ENCODE measurements around the gene ITPRIPL2.

Gene ITPRIPL2

GRCh38 chr16:19113577-19114358, at the start of gene ITPRIPL2:
TSS of gene ITPRIPL2 (plus strand) at chr16:19113964. CDS start at chr16:19114462, 498 bp downstream.
- no peaks in the 10 kb centered on the region for H3K9me3 ChIP-seq (ENCODE audit: control insufficient read depth, low read length)
- H3K27me3 ChIP-seq (replicated peaks; ENCODE audit: control insufficient read depth, insufficient read depth, low read length) = no peaks in the 10 kb centered on the region
- peak; percentile 96 for DNase-seq (ENCODE audit: low read depth)
- H3K4me3 ChIP-seq (ENCODE audit: low read length) = peak within 1 kb of the TSS; percentile 90
- H3K4me1 ChIP-seq (ENCODE audit: control insufficient read depth, insufficient read depth, low read length) = peaks cover 40% of the 10 kb centered on the region
- H3K9ac ChIP-seq (ENCODE audit: low read length) = peak within 1 kb of the TSS; percentile 94
- H3K36me3 ChIP-seq (ENCODE audit: control insufficient read depth, insufficient read depth, low read length, severe bottlenecking) = peaks cover 10% of the 10 kb centered on the region

GRCh38 chr16:19066988-19067348, 46.8 kb upstream of the ITPRIPL2 start:
- H3K4me1 ChIP-seq (ENCODE audit: control insufficient read depth, insufficient read depth, low read length) = peaks cover 16% of the 10 kb centered on the region

DNA sequence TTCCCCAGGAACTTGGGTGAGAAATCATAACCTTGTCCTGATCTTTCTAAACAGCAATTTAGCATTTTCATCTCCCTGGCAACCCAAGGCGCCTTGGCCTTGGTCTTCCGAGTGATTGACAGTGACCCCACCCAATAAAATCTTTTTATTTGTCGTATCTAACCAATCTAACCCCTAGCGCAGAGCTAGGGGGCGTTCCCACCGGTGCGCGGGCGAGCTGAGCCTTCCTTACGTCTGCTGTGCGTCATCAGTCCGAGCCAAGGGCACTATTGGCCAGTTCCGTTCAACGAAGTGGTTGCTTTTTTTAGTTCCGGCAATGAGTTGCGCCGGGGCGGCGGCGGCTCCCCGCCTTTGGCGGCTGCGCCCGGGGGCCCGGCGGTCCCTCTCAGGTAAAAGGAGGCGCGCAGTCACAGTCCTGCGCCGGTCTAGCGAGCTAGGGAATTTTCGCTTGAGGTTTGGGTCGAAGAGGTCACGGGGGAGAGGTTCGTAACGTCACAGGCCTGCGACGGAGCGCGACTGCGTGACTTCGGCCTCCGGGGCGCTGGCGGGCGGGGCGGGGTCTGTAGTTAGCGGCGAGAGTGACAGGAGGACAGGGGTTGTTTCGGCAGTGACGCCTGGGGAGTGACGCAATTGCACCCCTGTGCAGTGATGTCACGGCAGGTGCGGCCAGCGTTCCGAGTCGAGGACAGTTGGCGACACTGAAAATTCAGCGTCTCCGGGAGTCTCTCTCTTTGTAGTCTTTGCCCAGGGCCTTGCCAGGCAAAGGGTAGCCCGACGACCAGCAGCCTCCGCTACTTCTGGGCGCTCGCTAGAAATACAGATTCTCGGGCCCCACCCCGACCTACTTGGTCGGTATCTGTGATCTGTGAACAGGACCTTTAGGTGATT, 46.2 kb upstream of the ITPRIPL2 start, which contains the start of gene COQ7:
COQ7 (plus strand) TSS at position 266 of the 888 bp plus-strand sequence; CDS start at position 317, 51 bp downstream.
- peaks cover 16% of the 10 kb centered on the region for H3K4me1 ChIP-seq (ENCODE audit: control insufficient read depth, insufficient read depth, low read length)
- no peaks in the 10 kb centered on the region for H3K9me3 ChIP-seq (ENCODE audit: control insufficient read depth, low read length)
- DNase-seq (ENCODE audit: low read depth) = peak; percentile 100
- H3K4me3 ChIP-seq (ENCODE audit: low read length) = peak within 1 kb of the TSS; percentile 98
- H3K36me3 ChIP-seq (ENCODE audit: control insufficient read depth, insufficient read depth, low read length, severe bottlenecking) = peaks cover 3% of the 10 kb centered on the region
- H3K27me3 ChIP-seq (replicated peaks; ENCODE audit: control insufficient read depth, insufficient read depth, low read length) = no peaks in the 10 kb centered on the region
- H3K9ac ChIP-seq (ENCODE audit: low read length) = peak within 1 kb of the TSS; percentile 98

More at GRCh38 chr16:19066988-19067348, 46.8 kb upstream of the ITPRIPL2 start:
- H3K36me3 ChIP-seq (ENCODE audit: control insufficient read depth, insufficient read depth, low read length, severe bottlenecking) = no peaks in the 10 kb centered on the region
- peak overlapping the region; percentile 98 for H3K4me3 ChIP-seq (ENCODE audit: low read length)
- H3K9ac ChIP-seq (ENCODE audit: low read length) = peak overlapping the region; percentile 98
- DNase-seq (ENCODE audit: low read depth) = no peak
- no peaks in the 10 kb centered on the region for H3K27me3 ChIP-seq (replicated peaks; ENCODE audit: control insufficient read depth, insufficient read depth, low read length)
- H3K9me3 ChIP-seq (ENCODE audit: control insufficient read depth, low read length) = no peaks in the 10 kb centered on the region

DNA sequence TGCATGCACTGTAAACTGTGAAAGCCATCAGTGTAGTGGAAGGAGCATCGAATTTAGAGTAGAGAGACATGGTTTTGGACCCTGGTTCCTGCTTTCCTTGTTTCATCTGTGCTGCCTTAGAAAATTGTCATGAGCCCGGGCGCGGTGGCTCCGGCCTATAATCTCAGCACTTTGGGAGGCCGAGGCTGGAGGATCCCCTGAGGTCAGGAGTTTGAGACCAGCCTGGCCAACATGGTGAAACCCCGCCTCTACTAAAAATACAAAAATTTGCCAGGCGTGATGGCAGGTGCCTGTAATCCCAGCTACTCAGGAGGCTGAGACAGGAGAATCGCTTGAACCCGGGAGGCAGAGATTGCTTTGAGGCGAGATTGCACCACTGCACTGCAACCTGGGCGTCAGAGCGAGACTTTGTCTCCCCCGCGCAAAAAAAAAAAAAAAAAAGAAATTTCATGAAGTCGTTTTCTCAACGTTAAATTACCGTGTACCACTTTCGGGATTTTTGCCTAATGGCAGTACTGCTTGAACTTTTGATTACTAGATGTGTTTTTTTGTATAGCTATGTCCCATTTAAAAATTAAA, 45.4 kb upstream of the ITPRIPL2 start:
- Histone ChIP-seq H3K36me3 (ENCODE audit: control insufficient read depth, insufficient read depth, low read length, severe bottlenecking) (peaks cover 8% of the 10 kb centered on the region), H3K4me3 (ENCODE audit: low read length) (peak overlapping the region; percentile 98), H3K4me1 (ENCODE audit: control insufficient read depth, insufficient read depth, low read length) (peaks cover 16% of the 10 kb centered on the region), H3K27me3 (replicated peaks; ENCODE audit: control insufficient read depth, insufficient read depth, low read length) (no peaks in the 10 kb centered on the region), H3K9ac (ENCODE audit: low read length) (peak overlapping the region; percentile 98), H3K9me3 (ENCODE audit: control insufficient read depth, low read length) (no peaks in the 10 kb centered on the region)
- DNase-seq (ENCODE audit: low read depth) = peak; percentile 8

- Histone ChIP-seq H3K36me3 (ENCODE audit: control insufficient read depth, insufficient read depth, low read length, severe bottlenecking) (peaks cover 34% of the 10 kb centered on the region), H3K27me3 (replicated peaks; ENCODE audit: control insufficient read depth, insufficient read depth, low read length) (no peaks in the 10 kb centered on the region), H3K4me3 (ENCODE audit: low read length) (no peak overlapping the region), H3K4me1 (ENCODE audit: control insufficient read depth, insufficient read depth, low read length) (peaks cover 12% of the 10 kb centered on the region), H3K9ac (ENCODE audit: low read length) (no peak overlapping the region), H3K9me3 (ENCODE audit: control insufficient read depth, low read length) (no peaks in the 10 kb centered on the region)
- peak; percentile 79 for DNase-seq (ENCODE audit: low read depth)
These were observed 41.7 kb upstream of the ITPRIPL2 start for GRCh38 chr16:19071811-19072777.

DNA sequence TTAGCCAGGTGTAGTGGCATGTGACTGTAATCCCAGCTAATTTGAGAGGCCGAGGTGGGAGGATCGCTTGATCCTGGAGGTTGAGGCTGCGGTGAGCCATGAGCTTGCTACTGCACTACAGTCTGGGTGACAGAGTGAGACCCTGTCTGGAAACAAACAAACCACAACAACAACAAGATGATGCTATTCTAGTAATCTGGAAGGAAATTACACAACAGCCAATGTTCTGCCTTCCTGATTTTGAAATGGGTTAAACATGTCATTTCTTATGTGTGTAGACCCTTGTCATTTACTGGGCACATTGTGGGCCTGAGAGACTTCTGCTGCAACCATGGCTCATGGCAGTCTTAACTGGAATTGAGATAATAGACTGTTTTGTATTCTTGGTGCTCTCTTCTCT, 40.4 kb upstream of the ITPRIPL2 start:
- Histone ChIP-seq H3K9me3 (ENCODE audit: control insufficient read depth, low read length) (no peaks in the 10 kb centered on the region), H3K4me3 (ENCODE audit: low read length) (no peak overlapping the region), H3K27me3 (replicated peaks; ENCODE audit: control insufficient read depth, insufficient read depth, low read length) (no peaks in the 10 kb centered on the region), H3K36me3 (ENCODE audit: control insufficient read depth, insufficient read depth, low read length, severe bottlenecking) (peaks cover 44% of the 10 kb centered on the region), H3K4me1 (ENCODE audit: control insufficient read depth, insufficient read depth, low read length) (peaks cover 9% of the 10 kb centered on the region), H3K9ac (ENCODE audit: low read length) (no peak overlapping the region)
- DNase-seq (ENCODE audit: low read depth) = no peak

- H3K4me1 ChIP-seq (ENCODE audit: control insufficient read depth, insufficient read depth, low read length) = peaks cover 4% of the 10 kb centered on the region
- no peak overlapping the region for H3K9ac ChIP-seq (ENCODE audit: low read length)
- no peaks in the 10 kb centered on the region for H3K9me3 ChIP-seq (ENCODE audit: control insufficient read depth, low read length)
- H3K27me3 ChIP-seq (replicated peaks; ENCODE audit: control insufficient read depth, insufficient read depth, low read length) = no peaks in the 10 kb centered on the region
- H3K4me3 ChIP-seq (ENCODE audit: low read length) = no peak overlapping the region
- DNase-seq (ENCODE audit: low read depth) = no peak
- H3K36me3 ChIP-seq (ENCODE audit: control insufficient read depth, insufficient read depth, low read length, severe bottlenecking) = peaks cover 49% of the 10 kb centered on the region
These were observed 39.9 kb upstream of the ITPRIPL2 start for GRCh38 chr16:19073863-19074262.

DNA sequence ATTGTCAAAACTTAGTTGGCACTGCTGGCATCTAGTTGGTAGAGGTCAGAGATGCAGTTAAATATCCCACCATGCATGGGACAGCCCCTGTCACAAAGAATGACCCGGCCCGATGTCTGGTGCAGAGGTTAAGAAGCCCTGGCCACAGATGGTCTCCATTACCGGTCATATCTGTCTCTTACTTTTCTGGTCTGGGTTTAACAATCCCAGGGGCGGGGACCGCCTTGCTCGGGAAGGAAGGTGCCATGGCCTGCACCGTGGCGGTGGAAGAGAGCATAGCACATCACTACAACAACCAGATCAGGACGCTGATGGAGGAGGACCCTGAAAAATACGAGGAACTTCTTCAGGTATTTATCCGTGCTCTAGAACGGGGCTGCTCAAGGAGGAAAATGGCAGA, 38.3 kb upstream of the ITPRIPL2 start:
- no peaks in the 10 kb centered on the region for H3K27me3 ChIP-seq (replicated peaks; ENCODE audit: control insufficient read depth, insufficient read depth, low read length)
- H3K36me3 ChIP-seq (ENCODE audit: control insufficient read depth, insufficient read depth, low read length, severe bottlenecking) = peaks cover 57% of the 10 kb centered on the region
- no peak overlapping the region for H3K4me3 ChIP-seq (ENCODE audit: low read length)
- no peaks in the 10 kb centered on the region for H3K4me1 ChIP-seq (ENCODE audit: control insufficient read depth, insufficient read depth, low read length)
- DNase-seq (ENCODE audit: low read depth) = no peak
- H3K9ac ChIP-seq (ENCODE audit: low read length) = no peak overlapping the region
- no peaks in the 10 kb centered on the region for H3K9me3 ChIP-seq (ENCODE audit: control insufficient read depth, low read length)

DNA sequence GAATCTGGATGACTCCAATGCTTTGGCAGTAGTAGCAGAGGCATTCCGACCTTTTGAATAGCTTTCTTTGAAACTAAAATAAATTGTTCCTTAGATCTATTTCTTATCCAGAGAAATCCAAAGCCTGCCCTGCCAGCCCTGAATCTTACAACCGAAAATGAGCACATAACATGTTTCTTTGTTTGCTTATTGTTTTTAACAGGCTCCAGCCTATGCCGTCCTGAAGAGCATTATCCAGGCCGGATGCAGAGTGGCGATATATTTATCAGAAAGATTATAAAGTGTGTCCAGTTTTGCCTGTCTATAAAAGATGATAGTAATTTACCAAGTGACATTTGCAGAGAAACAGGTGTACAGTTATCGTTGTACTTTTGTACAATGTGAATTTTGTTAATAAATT, 35.9 kb upstream of the ITPRIPL2 start:
- Histone ChIP-seq H3K4me1 (ENCODE audit: control insufficient read depth, insufficient read depth, low read length) (no peaks in the 10 kb centered on the region), H3K4me3 (ENCODE audit: low read length) (no peak overlapping the region), H3K9me3 (ENCODE audit: control insufficient read depth, low read length) (no peaks in the 10 kb centered on the region), H3K27me3 (replicated peaks; ENCODE audit: control insufficient read depth, insufficient read depth, low read length) (no peaks in the 10 kb centered on the region), H3K9ac (ENCODE audit: low read length) (no peak overlapping the region), H3K36me3 (ENCODE audit: control insufficient read depth, insufficient read depth, low read length, severe bottlenecking) (peaks cover 51% of the 10 kb centered on the region)
- DNase-seq (ENCODE audit: low read depth) = no peak

DNA sequence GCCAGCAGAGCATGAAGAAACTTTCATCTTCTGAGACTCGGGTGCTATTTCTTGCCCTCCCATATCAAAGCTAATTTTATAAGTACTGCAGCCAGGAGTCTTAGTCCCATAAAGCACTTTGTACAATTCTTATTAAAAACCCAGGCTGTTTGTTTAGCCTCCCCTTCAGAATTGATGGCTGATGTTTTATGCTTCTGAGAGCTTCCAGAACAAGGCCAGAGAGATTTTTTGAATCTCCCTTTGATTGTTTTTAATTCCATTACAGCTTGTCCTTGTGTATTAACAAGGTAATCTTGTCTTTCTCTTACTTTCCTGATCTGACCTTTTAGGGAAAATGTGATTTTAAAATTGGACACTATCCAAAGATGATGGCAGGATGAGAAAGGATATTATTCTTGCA, 30.1 kb upstream of the ITPRIPL2 start:
- Histone ChIP-seq H3K36me3 (ENCODE audit: control insufficient read depth, insufficient read depth, low read length, severe bottlenecking) (peaks cover 10% of the 10 kb centered on the region), H3K9ac (ENCODE audit: low read length) (no peak overlapping the region), H3K27me3 (replicated peaks; ENCODE audit: control insufficient read depth, insufficient read depth, low read length) (no peaks in the 10 kb centered on the region), H3K9me3 (ENCODE audit: control insufficient read depth, low read length) (no peaks in the 10 kb centered on the region), H3K4me1 (ENCODE audit: control insufficient read depth, insufficient read depth, low read length) (peaks cover 4% of the 10 kb centered on the region), H3K4me3 (ENCODE audit: low read length) (no peak overlapping the region)
- DNase-seq (ENCODE audit: low read depth) = no peak

Measured in adipocyte (in vitro differentiated cells).